Measurements from ENCODE around the gene SMS.

- TF ChIP-seq POLR2AphosphoS5 (IDR thresholded peaks at IDR 0.05; ENCODE audit: borderline replicate concordance, low read depth, low read length), result no peak
- no peak for TF ChIP-seq EZH2 (IDR thresholded peaks at IDR 0.05)
Measured at GRCh38 chrX:21911481-21911880, 29.0 kb upstream of the SMS start.

Data from SK-N-MC (cell line).